ENCODE results near the gene KMT2E.

GRCh38 chr7:105014693-105015389 lies 836 bp downstream of the KMT2E start:
- TF ChIP-seq CTCF (IDR thresholded peaks at IDR 0.05) (no peak), POLR2A (IDR thresholded peaks at IDR 0.05) (peak; percentile 83)

All from prostate gland (tissue), 2 donors.